WTC11 (cell line): ENCODE results near the gene ATP11A. TPM values are rescaled to one million over a fixed set of nuclear protein-coding genes. Genes with fewer than 3 reads are reported as not detected.

Experiments
- ATAC-seq: fragments of 200-7000 bp; cut with Tn5 transposase; 2 replicates; pipeline ENCODE4 v1.10.0; 2021; ENCODE audit warnings: mild to moderate bottlenecking, moderate library complexity
- CTCF ChIA-PET: fragments of 300-600 bp; sonication (Branson Sonifier 250); formaldehyde crosslinking; loops from one replicate; lab custom pipeline; 2021; ENCODE audit warnings: antibody characterized with exemption; lab: Charles Lee
- POLR2A ChIA-PET: fragments of 350-600 bp; sonication (Branson Sonifier 250); formaldehyde crosslinking; loops from one replicate; lab custom pipeline; 2021; ENCODE audit warnings: antibody characterized with exemption; lab: Charles Lee
- DNase-seq: peaks from one replicate; pipeline ENCODE4 v3.0.0; 2021; ENCODE audit warnings: low spot score
- H3K27ac Mint-ChIP-seq: 2 replicates; pipeline ENCODE4 v1.8.0; 2021; ENCODE audit warnings: mixed read lengths
- H3K27me3 Mint-ChIP-seq: 2 replicates; pipeline ENCODE4 v1.8.0; 2021; ENCODE audit warnings: low read depth, mild to moderate bottlenecking, moderate library complexity, mixed read lengths
- H3K36me3 Mint-ChIP-seq: 2 replicates; pipeline ENCODE4 v1.8.0; 2021; ENCODE audit warnings: mixed read lengths
- H3K4me1 Mint-ChIP-seq: 2 replicates; pipeline ENCODE4 v1.8.0; 2022; ENCODE audit warnings: mixed read lengths
- H3K4me3 Mint-ChIP-seq: 2 replicates; pipeline ENCODE4 v1.8.0; 2021; ENCODE audit warnings: mild to moderate bottlenecking, moderate library complexity, mixed read lengths
- H3K9me3 Mint-ChIP-seq: 2 replicates; pipeline ENCODE4 v1.8.0; 2021; ENCODE audit warnings: mixed read lengths
- AFF4 ChIP-seq: sonication (generic); formaldehyde crosslinking; IDR thresholded peaks from 2 replicates; pipeline ENCODE4 v1.8.1; 2023; ENCODE audit warnings: mild to moderate bottlenecking, missing genetic modification reagents, borderline replicate concordance
- CDX4 ChIP-seq: fragments of 250-450 bp; sonication (Bioruptor Pico); IDR thresholded peaks from 2 replicates; pipeline ENCODE4 v1.9.0; 2021; ENCODE audit warnings: moderate library complexity, mild to moderate bottlenecking, inconsistent platforms, borderline replicate concordance
- ELF4 ChIP-seq: sonication (generic); formaldehyde crosslinking; IDR thresholded peaks from 2 replicates; pipeline ENCODE4 v1.8.1; 2022; ENCODE audit warnings: low read depth, mild to moderate bottlenecking, moderate library complexity, missing genetic modification reagents
- EMX1 ChIP-seq: fragments of 250-450 bp; sonication (Bioruptor Pico); IDR thresholded peaks from 2 replicates; pipeline ENCODE4 v1.8.0; 2021; ENCODE audit warnings: mild to moderate bottlenecking
- FOXJ3 ChIP-seq: sonication (generic); formaldehyde crosslinking; IDR thresholded peaks from 2 replicates; pipeline ENCODE4 v1.9.0; 2021; ENCODE audit warnings: missing genetic modification reagents, mild to moderate bottlenecking, borderline replicate concordance
- HMGA2 ChIP-seq: fragments of 250-450 bp; sonication (Bioruptor Pico); IDR thresholded peaks from 2 replicates; pipeline ENCODE4 v1.4.0; 2021; ENCODE audit warnings: mild to moderate bottlenecking, moderate library complexity
- IRF1 ChIP-seq: sonication (generic); formaldehyde crosslinking; IDR thresholded peaks from 2 replicates; pipeline ENCODE4 v1.8.0; 2023; ENCODE audit warnings: missing genetic modification reagents
- JAZF1 ChIP-seq: fragments of 250-450 bp; sonication (Bioruptor Pico); IDR thresholded peaks from 2 replicates; pipeline ENCODE4 v1.9.0; 2021; ENCODE audit warnings: moderate library complexity, mild to moderate bottlenecking, inconsistent platforms
- JUN ChIP-seq: sonication (generic); formaldehyde crosslinking; IDR thresholded peaks from 2 replicates; pipeline ENCODE4 v1.8.0; 2023; ENCODE audit warnings: mild to moderate bottlenecking, missing genetic modification reagents
- NFATC4 ChIP-seq: fragments of 250-450 bp; sonication (Bioruptor Pico); IDR thresholded peaks from 2 replicates; pipeline ENCODE4 v1.9.0; 2021; ENCODE audit warnings: mild to moderate bottlenecking
- OVOL2 ChIP-seq: fragments of 250-450 bp; sonication (Bioruptor Pico); IDR thresholded peaks from 2 replicates; pipeline ENCODE4 v1.9.0; 2021; ENCODE audit warnings: mild to moderate bottlenecking, borderline replicate concordance
- PRRX2 ChIP-seq: fragments of 250-450 bp; sonication (Bioruptor Pico); IDR thresholded peaks from 2 replicates; pipeline ENCODE4 v1.8.0; 2021; ENCODE audit warnings: mild to moderate bottlenecking
- RELA ChIP-seq: sonication (generic); formaldehyde crosslinking; IDR thresholded peaks from 2 replicates; pipeline ENCODE4 v1.8.1; 2022; ENCODE audit warnings: missing genetic modification reagents, mild to moderate bottlenecking, borderline replicate concordance
- RORB ChIP-seq: fragments of 250-450 bp; sonication (Bioruptor Pico); IDR thresholded peaks from 2 replicates; pipeline ENCODE4 v1.9.0; 2021; ENCODE audit warnings: mild to moderate bottlenecking
- SOX15 ChIP-seq: fragments of 250-450 bp; sonication (Bioruptor Pico); IDR thresholded peaks from 2 replicates; pipeline ENCODE4 v1.9.0; 2021; ENCODE audit warnings: mild to moderate bottlenecking
- TEAD1 ChIP-seq: sonication (generic); formaldehyde crosslinking; IDR thresholded peaks from 2 replicates; pipeline ENCODE4 v1.8.0; 2022; ENCODE audit warnings: mild to moderate bottlenecking, missing genetic modification reagents
- TP53 ChIP-seq: sonication (generic); formaldehyde crosslinking; IDR thresholded peaks from 2 replicates; pipeline ENCODE4 v1.8.1; 2023; ENCODE audit warnings: mild to moderate bottlenecking, missing genetic modification reagents
- ZBTB21 ChIP-seq: sonication (generic); formaldehyde crosslinking; IDR thresholded peaks from 2 replicates; pipeline ENCODE4 v1.8.1; 2023; ENCODE audit warnings: mild to moderate bottlenecking, missing genetic modification reagents, borderline replicate concordance
- ZMAT4 ChIP-seq: fragments of 250-450 bp; sonication (Bioruptor Pico); IDR thresholded peaks from 2 replicates; pipeline ENCODE4 v1.9.0; 2021; ENCODE audit warnings: mild to moderate bottlenecking
- ZNF121 ChIP-seq: sonication (generic); formaldehyde crosslinking; IDR thresholded peaks from 2 replicates; pipeline ENCODE4 v1.8.0; 2023; ENCODE audit warnings: missing genetic modification reagents
- ZNF219 ChIP-seq: sonication (generic); formaldehyde crosslinking; IDR thresholded peaks from 2 replicates; pipeline ENCODE4 v1.8.0; 2023; ENCODE audit warnings: missing genetic modification reagents, mild to moderate bottlenecking, borderline replicate concordance
- ZNF263 ChIP-seq: sonication (generic); formaldehyde crosslinking; IDR thresholded peaks from 2 replicates; pipeline ENCODE4 v1.8.1; 2022; ENCODE audit warnings: low read depth, mild to moderate bottlenecking, moderate library complexity, missing genetic modification reagents
- ZNF281 ChIP-seq: sonication (generic); formaldehyde crosslinking; IDR thresholded peaks from 2 replicates; pipeline ENCODE4 v1.8.0; 2023; ENCODE audit warnings: mild to moderate bottlenecking, missing genetic modification reagents
- ZNF423 ChIP-seq: fragments of 250-450 bp; sonication (Bioruptor Pico); IDR thresholded peaks from 2 replicates; pipeline ENCODE4 v2.1.2; 2022; ENCODE audit warnings: mild to moderate bottlenecking, moderate library complexity
- total RNA-seq: library from RNA; stranded (reverse); gene quantifications from 3 replicates; pipeline ENCODE4 v1.2.3, GENCODE V29; 2021
- TF ChIP-seq, protein P1 (sequence below): fragments of 200-600 bp; IDR thresholded peaks from 2 replicates; pipeline ENCODE4 v1.8.0; 2022; ENCODE audit warnings: antibody characterized with exemption

ATP11A gene
- total RNA-seq, 1 experiment from 2014 or later = 100 TPM

GRCh38 chr13:112706171-112706570 lies 16.3 kb downstream of the ATP11A start:
- Mint-ChIP-seq H3K36me3 (peaks cover 8% of the 10 kb centered on the region; the same call in 1 of the 2 replicates), H3K9me3 (no peaks in the 10 kb centered on the region), H3K27me3 (no peaks in the 10 kb centered on the region), H3K4me1 (peaks cover 93% of the 10 kb centered on the region), H3K4me3 (no peak overlapping the region), H3K27ac (peak overlapping the region; percentile 12)
- DNase-seq (no peak), ATAC-seq (no peak)
- ChIA-PET CTCF (no interaction called here), POLR2A (no interaction called here)
- TF ChIP-seq RELA (CRISPR knock-in tag) = no peak
- TF ChIP-seq ZBTB21 = no peak
- TF ChIP-seq EMX1 = no peak
- no peak for TF ChIP-seq TP53
- TF ChIP-seq, protein P1, sequence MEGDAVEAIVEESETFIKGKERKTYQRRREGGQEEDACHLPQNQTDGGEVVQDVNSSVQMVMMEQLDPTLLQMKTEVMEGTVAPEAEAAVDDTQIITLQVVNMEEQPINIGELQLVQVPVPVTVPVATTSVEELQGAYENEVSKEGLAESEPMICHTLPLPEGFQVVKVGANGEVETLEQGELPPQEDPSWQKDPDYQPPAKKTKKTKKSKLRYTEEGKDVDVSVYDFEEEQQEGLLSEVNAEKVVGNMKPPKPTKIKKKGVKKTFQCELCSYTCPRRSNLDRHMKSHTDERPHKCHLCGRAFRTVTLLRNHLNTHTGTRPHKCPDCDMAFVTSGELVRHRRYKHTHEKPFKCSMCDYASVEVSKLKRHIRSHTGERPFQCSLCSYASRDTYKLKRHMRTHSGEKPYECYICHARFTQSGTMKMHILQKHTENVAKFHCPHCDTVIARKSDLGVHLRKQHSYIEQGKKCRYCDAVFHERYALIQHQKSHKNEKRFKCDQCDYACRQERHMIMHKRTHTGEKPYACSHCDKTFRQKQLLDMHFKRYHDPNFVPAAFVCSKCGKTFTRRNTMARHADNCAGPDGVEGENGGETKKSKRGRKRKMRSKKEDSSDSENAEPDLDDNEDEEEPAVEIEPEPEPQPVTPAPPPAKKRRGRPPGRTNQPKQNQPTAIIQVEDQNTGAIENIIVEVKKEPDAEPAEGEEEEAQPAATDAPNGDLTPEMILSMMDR = no peak
- no peak for TF ChIP-seq AFF4 (CRISPR knock-in tag)
- TF ChIP-seq OVOL2 (CRISPR knock-in tag) = no peak
- TF ChIP-seq JAZF1 (CRISPR knock-in tag) = no peak
- TF ChIP-seq ZNF121 = no peak
- no peak for TF ChIP-seq FOXJ3 (CRISPR knock-in tag)
- no peak for TF ChIP-seq IRF1 (CRISPR knock-in tag)
- no peak for TF ChIP-seq HMGA2
- TF ChIP-seq JUN (CRISPR knock-in tag) = no peak
- no peak for TF ChIP-seq SOX15
- no peak for TF ChIP-seq PRRX2

DNA sequence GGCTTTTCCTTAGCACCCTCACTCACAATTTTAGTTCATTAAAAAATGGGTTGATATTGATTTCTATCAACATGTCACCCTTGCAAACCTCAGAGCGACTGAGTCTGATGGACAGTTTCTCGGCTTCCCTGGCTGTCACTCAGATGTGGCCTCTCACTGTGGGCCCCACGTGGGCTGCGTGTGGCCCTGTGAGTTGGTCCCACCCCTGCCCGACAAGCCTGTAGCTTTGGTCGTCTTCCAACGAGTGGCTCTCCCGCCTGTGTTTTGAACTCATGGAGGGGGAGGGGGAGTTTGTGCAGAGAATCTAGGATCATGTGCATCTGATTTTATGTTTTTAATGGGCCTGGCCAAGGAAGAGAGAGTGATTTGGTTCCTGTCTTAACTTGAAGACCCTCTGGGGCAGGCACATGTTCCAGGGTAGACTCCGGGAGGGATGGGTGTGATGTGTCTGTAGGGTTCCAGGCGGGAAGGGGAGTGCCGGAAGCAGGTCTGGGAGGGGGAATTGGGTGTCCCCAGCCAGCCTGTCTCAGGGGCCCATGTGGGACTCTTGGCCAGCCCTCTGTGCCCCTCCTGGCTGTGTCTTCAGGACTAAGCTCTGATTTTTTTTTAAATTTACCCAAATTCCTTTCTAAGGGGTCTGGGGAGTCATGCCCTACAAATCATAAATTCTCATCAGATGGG lies 18.9 kb downstream of the ATP11A start:
- POLR2A ChIA-PET = no interaction called here
- H3K27ac Mint-ChIP-seq = peak overlapping the region; percentile 78
- H3K36me3 Mint-ChIP-seq = peaks cover 8% of the 10 kb centered on the region; the same call in 1 of the 2 replicates
- no peak for TF ChIP-seq RORB (CRISPR knock-in tag)
- no peak for TF ChIP-seq ZNF121
- TF ChIP-seq ZNF281 (CRISPR knock-in tag) = no peak
- TF ChIP-seq CDX4 = no peak
- no peak for TF ChIP-seq ZMAT4 (CRISPR knock-in tag)
- TF ChIP-seq HMGA2 = no peak
- no peak for TF ChIP-seq ELF4 (CRISPR knock-in tag)
- TF ChIP-seq JAZF1 (CRISPR knock-in tag) = no peak
- TF ChIP-seq ZNF423 (CRISPR knock-in tag) = no peak
- TF ChIP-seq ZNF219 (CRISPR knock-in tag) = no peak
- TF ChIP-seq ZNF263 (CRISPR knock-in tag) = no peak
- TF ChIP-seq NFATC4 (CRISPR knock-in tag) = no peak
- no peak for TF ChIP-seq TEAD1 (CRISPR knock-in tag)

More for the DNA sequence above, 18.9 kb downstream of the ATP11A start:
- no peak overlapping the region for H3K4me3 Mint-ChIP-seq
- ATAC-seq (no peak), DNase-seq (peak; percentile 12)
- no peaks in the 10 kb centered on the region for H3K27me3 Mint-ChIP-seq
- H3K9me3 Mint-ChIP-seq = no peaks in the 10 kb centered on the region
- peaks cover 98% of the 10 kb centered on the region for H3K4me1 Mint-ChIP-seq
- CTCF ChIA-PET = no interaction called here
